Stimulated activated CD8-positive, alpha-beta memory T cell treated with anti-CD3 and anti-CD28 coated beads, Interleukin-12 subunit alpha, Interleukin-12 subunit beta, amount 100 ng/mL, for 4 hours (primary cell): ENCODE data around the gene MAPK13.
A peak's percentile ranks its signal among the peaks of the same experiment; 100 is the strongest.
"Not testable (repeated sequence)": the region's sequence is repeated elsewhere in the genome, so short reads cannot be mapped to it uniquely, and the experiment has no call there.

ENCODE experiments used
- DNase-seq: peaks from one replicate; pipeline ENCODE4 v3.0.0-alpha.2; 2020; ENCODE audit warnings: low read depth

MAPK13 gene

DNA sequence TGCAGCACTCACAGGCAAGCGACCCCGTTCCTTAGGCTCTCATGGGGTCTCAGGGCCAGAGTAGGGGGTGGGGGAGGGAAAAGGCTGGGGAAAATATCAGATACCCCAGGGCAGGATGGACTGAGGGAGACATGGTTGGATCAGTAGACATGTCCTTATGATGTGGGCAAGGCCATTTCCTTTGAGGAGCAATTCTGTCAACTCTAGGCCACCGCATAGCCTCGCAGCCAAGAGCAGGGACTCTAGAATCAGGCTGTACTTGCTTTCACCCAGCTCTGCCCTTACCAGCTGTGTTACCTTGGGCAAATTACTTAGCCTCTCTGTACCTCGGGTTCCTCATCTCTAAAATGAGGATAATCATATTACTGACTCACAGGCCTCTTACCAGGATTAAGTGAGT lies 2.2 kb upstream of the MAPK13 start:
- no peak for DNase-seq

DNA sequence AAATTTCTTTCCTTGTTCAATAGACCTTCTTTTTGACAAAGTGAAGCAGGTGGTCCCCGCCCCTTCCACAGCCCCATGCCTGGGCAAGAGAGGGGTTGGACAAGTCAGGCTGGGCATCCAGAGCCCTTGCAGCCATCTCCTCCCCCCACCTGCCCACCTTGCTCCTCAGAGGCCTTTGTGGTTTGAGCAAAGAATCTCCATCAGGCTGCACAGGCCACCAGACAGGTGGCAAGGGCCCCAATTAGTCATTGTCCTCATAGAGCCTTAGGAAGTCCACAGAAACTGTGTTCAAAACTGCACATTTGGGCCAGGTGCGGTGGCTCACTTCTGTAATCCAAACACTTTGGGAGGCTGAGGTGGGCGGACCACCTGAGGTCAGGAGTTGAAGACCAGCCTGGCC lies 1.5 kb upstream of the MAPK13 start:
- DNase-seq = no peak

DNA sequence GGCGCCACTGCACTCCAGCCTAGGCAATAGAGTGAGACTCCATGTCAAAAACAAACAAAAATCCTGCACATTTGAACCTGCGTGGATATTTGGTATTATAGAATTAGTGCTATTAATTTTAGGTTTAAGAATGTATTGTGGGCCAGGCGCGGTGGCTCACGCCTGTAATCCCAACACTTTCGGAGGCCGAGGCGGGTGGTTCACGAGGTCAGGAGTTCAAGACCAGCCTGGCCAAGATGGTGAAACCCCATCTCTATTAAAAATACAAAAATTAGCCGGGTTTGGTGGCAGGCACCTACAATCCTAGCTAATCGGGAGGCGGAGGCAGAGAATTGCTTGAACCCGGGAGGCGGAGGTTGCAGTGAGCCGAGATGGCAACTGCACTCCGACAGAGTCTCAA lies 979 bp upstream of the MAPK13 start:
- not testable (repeated sequence) for DNase-seq

DNA sequence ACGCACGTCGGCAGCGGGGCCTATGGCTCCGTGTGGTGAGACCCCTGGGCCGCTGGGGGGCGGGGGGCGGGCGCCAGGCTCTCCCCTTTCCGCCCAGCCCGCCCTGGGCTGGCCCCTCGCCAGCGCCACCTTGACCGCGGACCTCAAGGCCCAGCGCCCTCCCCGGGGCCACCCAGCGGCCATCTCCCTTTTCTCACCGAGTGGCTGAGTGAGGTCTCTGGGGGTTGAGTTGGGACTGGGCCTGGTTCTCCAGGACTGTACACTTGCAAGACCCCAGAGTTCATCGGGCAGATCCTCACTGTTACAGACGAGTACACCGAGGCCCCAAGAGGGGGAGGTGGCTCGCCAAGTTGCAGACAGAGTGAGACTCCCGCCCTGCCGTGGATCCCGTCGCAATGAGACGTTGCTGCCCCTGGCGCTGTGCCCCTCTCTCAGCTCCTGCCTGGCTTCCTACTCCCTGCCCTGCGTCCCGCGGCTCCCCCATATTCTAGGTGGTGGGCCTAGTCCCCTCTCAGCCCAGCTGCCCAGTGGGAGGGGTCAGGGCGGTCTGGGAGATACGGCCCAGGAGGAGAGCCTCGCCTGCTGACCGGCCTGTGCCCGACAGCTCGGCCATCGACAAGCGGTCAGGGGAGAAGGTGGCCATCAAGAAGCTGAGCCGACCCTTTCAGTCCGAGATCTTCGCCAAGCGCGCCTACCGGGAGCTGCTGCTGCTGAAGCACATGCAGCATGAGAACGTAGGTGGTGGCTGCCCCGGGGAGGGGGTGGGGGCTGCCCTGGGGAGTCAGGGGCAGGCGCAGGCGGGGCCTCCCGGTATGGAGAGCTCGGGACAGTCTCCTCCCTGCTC lies 576 bp downstream of the MAPK13 start:
- peak; percentile 49 for DNase-seq

- no peak for DNase-seq
Measured at GRCh38 chr6:36131511-36132245, 1.4 kb downstream of the MAPK13 start.

- DNase-seq = no peak
Measured at GRCh38 chr6:36132246-36132895, 2.1 kb downstream of the MAPK13 start.

- no peak for DNase-seq
Measured at GRCh38 chr6:36133148-36133547, 2.8 kb downstream of the MAPK13 start.

GRCh38 chr6:36133912-36134311 lies 3.6 kb downstream of the MAPK13 start:
- no peak for DNase-seq

- DNase-seq = no peak
Measured at GRCh38 chr6:36135053-36135731, 4.9 kb downstream of the MAPK13 start.

- DNase-seq = no peak
Measured at GRCh38 chr6:36136034-36136433, 5.7 kb downstream of the MAPK13 start.

DNA sequence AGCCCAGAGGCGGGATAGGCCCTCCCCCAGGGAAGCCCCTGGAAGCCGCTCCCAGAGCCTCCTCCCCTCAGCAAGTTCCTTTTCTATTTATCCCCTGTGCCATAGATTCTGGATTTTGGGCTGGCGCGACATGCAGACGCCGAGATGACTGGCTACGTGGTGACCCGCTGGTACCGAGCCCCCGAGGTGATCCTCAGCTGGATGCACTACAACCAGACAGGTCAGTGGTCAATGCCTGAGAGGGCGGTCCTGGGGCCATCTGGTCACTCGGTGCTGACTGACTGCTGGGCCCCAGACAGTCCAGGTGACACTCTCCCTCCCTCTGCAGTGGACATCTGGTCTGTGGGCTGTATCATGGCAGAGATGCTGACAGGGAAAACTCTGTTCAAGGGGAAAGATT lies 6.2 kb downstream of the MAPK13 start:
- DNase-seq = no peak

GRCh38 chr6:36138667-36139066 lies 8.4 kb downstream of the MAPK13 start:
- no peak for DNase-seq

GRCh38 chr6:36139431-36139830 lies 9.1 kb downstream of the MAPK13 start:
- no peak for DNase-seq

- no peak for DNase-seq
Measured at GRCh38 chr6:36139991-36140710, 9.8 kb downstream of the MAPK13 start.

GRCh38 chr6:36141091-36141490 lies 10.8 kb downstream of the MAPK13 start:
- no peak for DNase-seq

GRCh38 chr6:36141961-36142360 lies 11.6 kb downstream of the MAPK13 start:
- no peak for DNase-seq

GRCh38 chr6:36142971-36143838 lies 12.9 kb downstream of the MAPK13 start:
- DNase-seq = no peak

DNA sequence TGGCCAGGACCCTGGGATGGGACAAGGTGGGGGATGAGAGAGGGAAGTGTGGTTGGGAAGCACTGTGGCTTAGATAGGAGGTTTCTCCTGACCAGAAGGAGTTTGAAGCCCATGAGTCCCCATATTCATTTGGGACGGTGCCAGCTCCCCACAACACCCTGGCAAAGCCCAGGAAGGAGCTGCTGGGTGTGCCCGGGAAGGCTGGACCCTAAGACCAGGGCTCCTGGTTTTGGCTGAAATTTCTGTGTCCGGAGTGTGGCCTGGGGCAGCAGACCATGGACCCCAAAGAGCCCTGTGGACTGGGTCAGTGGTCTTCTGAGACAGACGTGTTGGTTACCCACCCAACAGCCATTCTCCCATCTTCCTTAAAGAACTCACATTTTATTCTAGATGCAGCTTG lies 15.2 kb downstream of the MAPK13 start:
- DNase-seq = no peak

- no peak for DNase-seq
Measured at GRCh38 chr6:36147294-36147693, 17.0 kb downstream of the MAPK13 start.

- no peak for DNase-seq
Measured at GRCh38 chr6:36149476-36149875, 19.2 kb downstream of the MAPK13 start.

GRCh38 chr6:36150283-36150682 lies 20.0 kb downstream of the MAPK13 start:
- no peak for DNase-seq
